GM08714 (cell line): ENCODE data around the gene PRXL2B.

ENCODE experiments used
- H3K4me3 ChIP-seq: fragments of 200-500 bp; sonication (Bioruptor generic); 2 replicates; pipeline ENCODE4 v1.5.1; 2014; ENCODE audit warnings: mild to moderate bottlenecking, low read length, inconsistent platforms
- ZNF274 ChIP-seq: IDR thresholded peaks from 2 replicates; pipeline ENCODE4 v1.6.1; 2012; ENCODE audit warnings: mild to moderate bottlenecking, low read depth, low read length

The PRXL2B gene

DNA sequence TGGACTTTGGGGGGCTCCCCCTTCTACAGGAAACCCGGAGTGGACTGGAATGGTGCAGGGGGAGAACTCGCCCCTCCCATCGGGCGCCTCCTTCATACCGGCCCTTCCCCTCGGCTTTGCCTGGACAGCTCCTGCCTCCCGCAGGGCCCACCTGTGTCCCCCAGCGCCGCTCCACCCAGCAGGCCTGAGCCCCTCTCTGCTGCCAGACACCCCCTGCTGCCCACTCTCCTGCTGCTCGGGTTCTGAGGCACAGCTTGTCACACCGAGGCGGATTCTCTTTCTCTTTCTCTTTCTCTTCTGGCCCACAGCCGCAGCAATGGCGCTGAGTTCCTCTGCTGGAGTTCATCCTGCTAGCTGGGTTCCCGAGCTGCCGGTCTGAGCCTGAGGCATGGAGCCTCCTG, 30.3 kb upstream of the PRXL2B start, which contains the start of gene TNFRSF14:
Gene TNFRSF14 (plus strand): TSS at position 95 of the 401 bp plus-strand sequence. CDS start 294 bp downstream, at position 389.
- H3K4me3 ChIP-seq: peak within 1 kb of the TSS; percentile 66; the same call in 1 of the 2 replicates
- TF ChIP-seq ZNF274: no peak

DNA sequence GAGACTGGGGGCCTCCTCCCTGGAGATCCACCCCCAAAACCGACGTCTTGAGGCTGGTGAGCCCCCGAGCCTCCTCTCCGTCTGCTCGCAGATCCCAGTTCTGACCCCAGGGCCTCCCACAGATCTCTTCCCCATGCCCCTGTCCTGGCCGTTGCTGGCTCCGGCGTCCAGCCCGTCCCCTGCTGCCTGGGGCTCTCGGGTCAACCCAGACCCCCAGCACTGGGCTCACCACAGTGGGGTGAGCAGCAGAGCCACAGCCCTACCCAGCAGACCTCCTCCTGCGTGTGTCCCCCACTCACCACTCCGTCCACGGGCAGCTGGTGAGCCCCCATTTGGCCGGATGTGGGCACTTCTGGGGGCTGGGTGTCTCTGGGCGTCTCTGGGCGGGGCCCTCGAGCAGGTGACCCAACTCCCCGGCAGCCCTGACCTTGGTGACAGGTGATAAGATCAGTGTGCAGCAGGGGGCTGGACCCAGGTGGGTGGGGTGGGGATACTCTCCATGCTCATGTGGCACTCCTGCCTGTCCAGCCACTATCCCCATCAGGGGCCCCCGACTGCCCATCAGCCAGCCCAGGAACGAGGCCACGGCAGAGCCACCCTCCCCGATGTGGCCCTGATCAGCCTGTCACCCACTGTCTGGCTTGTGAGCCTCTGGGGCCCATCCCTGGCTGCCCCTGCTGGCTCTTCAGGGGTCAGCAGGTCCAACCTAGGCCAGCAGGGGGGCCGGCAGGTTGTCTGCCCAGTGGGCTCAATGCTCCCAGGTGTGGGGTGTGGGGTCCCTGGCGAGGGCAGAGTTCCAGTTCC, 29.7 kb upstream of the PRXL2B start:
- TF ChIP-seq ZNF274: no peak
- H3K4me3 ChIP-seq: peak overlapping the region; percentile 66; the same call in 1 of the 2 replicates

DNA sequence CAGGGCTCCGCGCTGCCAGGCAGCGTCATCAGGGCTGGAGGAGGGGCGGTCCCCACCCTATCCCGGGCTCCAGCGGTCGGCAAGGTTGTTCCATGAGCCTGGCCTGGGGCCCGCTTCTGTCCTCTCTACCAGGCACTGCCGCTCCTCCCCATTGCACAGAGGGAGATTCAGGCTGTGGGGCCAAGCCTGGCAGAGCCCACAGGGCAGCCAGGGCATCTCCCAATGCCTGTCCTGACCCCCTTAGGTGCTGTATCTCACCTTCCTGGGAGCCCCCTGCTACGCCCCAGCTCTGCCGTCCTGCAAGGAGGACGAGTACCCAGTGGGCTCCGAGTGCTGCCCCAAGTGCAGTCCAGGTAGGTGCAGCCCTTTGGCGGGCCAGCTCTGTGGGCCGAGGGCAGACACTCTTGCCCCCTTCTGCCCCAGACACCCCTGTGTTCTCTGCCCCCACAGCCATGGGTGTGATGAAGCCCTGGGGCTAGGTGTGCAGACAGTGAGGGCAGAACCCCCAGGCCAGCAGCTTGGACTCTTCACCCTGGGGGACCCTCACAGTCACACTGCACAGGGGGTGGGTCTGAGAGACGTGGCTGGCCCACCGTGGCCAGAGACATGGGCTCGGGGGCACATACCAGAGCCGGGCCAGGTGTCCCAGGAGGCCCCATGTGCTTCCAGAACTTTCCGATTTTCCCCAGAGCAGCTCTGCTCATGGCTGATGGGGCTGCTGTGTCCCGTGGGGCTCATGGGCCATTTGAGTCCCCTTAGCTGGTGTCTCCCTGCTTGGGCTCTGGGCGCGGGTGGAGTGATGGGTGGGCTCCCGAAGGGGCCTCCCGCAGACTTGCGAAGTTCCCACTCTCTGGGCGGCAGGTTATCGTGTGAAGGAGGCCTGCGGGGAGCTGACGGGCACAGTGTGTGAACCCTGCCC, 28.8 kb upstream of the PRXL2B start:
- TF ChIP-seq ZNF274: no peak
- peak overlapping the region; percentile 66; the same call in 1 of the 2 replicates for H3K4me3 ChIP-seq

DNA sequence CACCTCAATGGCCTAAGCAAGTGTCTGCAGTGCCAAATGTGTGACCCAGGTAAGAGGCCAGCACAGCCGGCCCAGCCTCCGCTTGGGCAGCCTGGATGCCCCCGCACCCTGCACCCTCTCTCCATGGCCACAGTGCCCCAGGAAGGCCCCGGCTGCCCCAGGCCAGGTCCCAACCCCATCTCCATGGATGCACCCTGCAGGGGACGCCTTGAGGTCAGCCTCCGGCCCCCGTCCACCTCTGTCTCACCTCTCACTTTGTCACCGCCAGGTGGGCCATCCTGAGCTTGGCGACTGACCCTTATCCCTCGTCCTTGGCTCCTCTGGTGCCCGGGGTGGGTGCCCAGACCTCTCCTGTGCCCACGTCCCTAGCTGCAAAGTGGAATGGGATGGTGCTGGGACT, 28.2 kb upstream of the PRXL2B start:
- TF ChIP-seq ZNF274: no peak

DNA sequence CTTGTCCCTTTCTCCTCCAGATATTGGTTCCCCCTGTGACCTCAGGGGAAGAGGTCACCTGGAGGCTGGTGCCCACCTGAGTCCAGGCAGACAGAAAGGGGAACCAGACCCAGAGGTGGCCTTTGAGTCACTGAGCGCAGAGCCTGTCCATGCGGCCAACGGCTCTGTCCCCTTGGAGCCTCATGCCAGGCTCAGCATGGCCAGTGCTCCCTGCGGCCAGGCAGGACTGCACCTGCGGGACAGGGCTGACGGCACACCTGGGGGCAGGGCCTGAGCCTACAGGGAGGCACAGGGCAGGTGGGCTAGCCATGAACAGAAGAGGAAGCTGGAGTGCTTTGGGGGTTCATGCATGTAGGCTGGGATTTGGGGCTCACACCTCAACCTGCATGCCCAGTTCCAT, 27.7 kb upstream of the PRXL2B start:
- no peak for TF ChIP-seq ZNF274
- no peak overlapping the region for H3K4me3 ChIP-seq

More for the DNA sequence above, 28.2 kb upstream of the PRXL2B start:
- no peak overlapping the region for H3K4me3 ChIP-seq

DNA sequence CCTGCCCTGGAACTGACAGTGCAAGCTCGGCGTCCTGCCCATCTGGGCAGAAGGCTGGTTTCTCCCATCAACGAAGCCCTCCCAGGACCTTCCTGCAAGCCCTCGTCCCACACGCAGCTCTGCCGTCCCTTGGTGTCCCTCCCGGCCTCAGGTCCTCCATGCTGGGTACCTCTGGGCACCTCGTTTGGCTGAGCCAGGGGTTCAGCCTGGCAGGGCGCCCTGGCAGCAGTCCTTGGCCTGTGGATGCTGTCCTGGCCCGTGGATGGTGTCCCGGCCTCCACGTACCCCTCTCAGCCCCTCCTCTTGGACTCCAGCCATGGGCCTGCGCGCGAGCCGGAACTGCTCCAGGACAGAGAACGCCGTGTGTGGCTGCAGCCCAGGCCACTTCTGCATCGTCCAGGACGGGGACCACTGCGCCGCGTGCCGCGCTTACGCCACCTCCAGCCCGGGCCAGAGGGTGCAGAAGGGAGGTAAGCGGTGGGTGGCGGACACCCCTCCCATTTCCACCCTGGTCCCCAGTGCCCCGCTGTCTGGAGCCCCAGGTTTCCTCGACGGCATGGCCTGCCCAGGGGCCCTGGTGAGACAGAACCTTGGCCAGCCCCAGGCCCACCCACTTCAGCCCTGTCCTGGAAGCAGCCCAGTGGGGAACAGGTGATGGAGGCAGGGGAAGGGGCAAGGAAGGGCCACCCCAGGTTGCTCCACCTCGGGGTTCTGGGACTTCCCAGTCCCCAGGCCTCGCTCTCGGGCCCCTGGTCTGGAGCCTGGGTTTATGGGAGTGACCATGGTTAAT, 26.9 kb upstream of the PRXL2B start:
- no peak overlapping the region for H3K4me3 ChIP-seq
- TF ChIP-seq ZNF274: no peak

DNA sequence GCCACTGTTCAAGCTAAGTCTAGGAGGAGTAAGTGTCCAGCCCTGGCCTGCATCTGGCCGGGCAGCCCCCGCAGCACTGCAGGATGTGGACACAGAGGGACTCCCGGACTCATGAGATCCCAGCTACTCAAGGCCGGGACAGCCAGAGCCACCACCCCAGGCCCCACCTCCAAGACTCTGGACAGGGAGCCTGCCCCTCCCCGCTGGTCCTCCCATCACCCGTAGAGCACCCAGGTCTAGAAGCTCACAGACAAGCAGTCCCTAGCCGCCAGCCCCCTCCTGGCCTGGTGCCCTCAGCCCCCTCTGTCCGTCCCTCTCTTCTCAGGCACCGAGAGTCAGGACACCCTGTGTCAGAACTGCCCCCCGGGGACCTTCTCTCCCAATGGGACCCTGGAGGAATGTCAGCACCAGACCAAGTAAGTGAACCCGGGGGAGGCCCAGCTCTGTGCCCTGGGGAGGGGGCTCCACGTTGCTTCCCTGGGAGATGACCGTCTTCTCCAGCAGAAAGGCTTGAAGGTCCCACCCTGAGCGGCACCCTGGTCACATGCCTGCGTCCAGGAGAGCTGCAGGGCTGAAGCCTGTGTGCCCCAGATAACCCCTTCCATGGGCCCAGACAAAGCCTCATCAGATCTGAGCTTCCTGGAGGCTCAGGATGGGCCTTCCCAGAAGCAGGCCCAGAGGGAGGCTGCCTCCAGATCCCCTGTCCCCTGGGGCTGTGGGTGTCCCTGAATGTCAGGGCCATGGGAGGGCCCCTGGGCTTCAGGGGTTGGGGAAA, 26.1 kb upstream of the PRXL2B start:
- no peak overlapping the region for H3K4me3 ChIP-seq
- no peak for TF ChIP-seq ZNF274

DNA sequence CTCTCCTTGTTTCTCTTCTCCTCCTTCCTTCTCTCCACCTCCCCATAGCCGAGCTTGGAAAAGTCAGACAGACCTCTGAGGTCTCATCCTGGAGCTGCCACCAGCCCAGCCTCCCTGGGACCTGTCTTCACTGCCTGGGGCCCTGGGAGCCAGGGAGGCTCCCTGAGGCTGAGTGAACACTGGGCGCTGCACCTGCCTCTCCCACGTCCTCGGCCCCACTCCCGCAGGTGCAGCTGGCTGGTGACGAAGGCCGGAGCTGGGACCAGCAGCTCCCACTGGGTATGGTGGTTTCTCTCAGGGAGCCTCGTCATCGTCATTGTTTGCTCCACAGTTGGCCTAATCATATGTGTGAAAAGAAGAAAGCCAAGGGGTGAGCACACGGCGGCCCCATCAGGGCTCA, 25.1 kb upstream of the PRXL2B start:
- H3K4me3 ChIP-seq: no peak overlapping the region
- TF ChIP-seq ZNF274: no peak

DNA sequence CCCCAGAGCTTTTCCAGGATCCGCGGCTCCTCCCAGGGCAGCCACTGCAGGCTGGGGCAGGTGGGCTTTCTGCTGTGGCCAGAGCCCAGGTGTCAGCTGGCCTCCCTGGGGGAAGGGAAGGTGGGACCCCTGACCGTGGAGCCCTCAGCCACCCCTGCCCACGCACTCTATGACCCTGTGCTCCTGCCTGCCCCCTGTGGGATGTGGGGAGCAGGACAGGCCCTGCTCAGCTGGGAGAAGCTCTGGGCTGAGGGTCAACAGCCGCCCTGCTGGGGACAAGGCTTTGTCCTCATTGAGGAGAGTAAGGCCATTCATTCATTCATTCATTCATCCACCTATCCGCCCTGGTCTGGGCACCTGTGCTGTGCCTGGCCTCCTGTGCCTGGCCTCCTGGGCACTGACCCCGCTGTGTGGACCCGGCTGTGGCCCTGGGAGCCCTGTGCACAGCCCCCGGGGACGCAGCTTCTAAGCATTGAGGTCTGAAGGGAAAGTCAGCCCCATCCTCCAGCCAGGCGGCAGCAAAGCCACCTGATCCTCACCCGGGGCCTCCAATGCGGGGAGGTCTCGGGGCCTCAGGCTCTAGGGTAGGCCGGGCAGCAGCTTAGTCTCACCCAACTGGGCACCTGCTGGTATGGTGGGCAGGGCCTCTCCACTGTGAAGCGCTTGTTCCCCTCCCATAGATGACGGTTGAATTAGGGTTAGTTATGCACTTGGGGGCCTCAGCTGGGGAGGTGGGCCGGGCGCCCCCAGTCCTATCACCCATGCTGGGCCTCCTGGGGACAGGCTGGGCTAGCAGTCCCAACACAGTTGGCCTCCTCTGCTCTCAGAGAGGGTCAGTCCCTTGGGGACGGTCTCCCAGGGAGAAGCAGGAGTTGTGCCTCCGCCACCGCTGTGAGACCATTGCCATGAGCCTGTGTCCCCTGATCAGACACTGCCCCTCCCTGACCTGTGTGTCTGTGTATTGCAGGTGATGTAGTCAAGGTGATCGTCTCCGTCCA, 24.4 kb upstream of the PRXL2B start:
- H3K4me3 ChIP-seq: no peak overlapping the region
- TF ChIP-seq ZNF274: no peak

DNA sequence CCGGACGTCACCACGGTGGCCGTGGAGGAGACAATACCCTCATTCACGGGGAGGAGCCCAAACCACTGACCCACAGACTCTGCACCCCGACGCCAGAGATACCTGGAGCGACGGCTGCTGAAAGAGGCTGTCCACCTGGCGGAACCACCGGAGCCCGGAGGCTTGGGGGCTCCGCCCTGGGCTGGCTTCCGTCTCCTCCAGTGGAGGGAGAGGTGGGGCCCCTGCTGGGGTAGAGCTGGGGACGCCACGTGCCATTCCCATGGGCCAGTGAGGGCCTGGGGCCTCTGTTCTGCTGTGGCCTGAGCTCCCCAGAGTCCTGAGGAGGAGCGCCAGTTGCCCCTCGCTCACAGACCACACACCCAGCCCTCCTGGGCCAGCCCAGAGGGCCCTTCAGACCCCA, 23.4 kb upstream of the PRXL2B start:
- no peak overlapping the region for H3K4me3 ChIP-seq
- no peak for TF ChIP-seq ZNF274

DNA sequence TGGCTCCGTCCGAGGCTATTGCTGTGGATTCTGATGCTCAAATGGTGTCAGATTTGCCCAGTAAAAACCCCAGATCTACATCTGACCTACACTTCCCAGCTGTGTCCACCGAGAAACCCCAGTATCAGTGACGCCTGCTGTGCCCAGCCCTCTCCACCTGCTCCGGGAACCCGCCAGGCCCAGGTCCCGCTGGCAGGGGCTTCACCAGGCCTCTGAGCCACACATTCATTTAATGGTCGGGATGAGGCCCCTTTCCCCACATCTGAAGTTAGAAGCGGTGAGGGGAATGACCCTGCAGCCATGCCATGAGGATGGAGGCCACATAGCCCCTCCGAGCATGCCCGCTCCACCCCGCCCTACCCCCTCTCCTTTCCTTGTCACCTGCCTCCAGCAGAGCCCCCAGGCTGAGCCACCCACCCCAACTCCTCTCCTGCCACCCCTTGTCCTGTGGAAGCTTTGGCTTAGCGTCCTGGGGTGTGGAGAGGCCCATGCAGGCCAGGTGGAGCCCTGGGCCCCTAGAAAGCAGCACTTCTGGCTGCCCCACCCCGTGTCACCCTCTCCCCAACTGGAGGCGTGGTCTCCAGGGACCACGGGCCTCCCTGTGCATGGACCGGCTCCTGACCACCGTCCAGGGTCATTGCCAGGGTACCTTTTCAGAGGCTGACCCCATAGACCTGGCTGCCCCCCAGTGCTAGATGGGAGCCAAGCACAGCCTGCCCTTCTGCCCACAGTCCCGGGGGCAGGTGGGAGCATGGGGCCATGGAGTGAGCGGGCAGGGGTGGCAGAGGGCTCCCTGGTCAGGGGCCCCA, 22.4 kb upstream of the PRXL2B start:
- no peak for TF ChIP-seq ZNF274
- no peak overlapping the region for H3K4me3 ChIP-seq
